ENCODE results near the gene ATP11A. TPM values are rescaled to one million over a fixed set of nuclear protein-coding genes. Genes with fewer than 3 reads are reported as not detected.

ATP11A gene
- total RNA-seq, 1 donor from 2014 or later = 11.5 TPM

DNA sequence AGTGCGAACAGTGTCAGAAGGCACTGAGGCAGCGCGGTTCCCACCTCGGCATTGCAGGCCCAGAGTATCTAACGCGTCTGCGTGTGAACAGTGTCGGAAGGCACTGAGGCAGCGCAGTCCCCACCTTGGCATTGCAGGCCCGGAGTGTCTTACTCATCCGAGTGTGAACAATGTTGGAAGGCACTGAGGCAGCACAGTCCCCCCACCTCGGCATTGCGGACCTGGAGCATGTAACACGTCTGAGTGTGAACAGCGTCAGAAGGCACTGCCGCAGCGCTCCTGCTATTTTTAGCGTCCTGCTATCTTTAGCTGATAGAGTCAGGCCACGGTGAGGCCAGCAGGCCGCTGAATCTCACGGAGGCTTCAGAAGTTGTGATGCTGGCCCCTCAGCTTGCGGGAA lies 39.6 kb downstream of the ATP11A start:
- Histone ChIP-seq H3K4me3 (ENCODE audit: low read length in 3 of 3) (peak overlapping the region in 2 of 3 donors; percentile 22 to 52), H3K27ac (ENCODE audit: low read depth, low read length) (peak overlapping the region; percentile 81), H3K4me1 (ENCODE audit: control insufficient read depth in 3 of 3, insufficient read depth in 3 of 3, low read length in 3 of 3) (peaks cover 43 to 68% (median 59%) of the 10 kb centered on the region in 3 donors), H3K9me3 (ENCODE audit: control insufficient read depth in 3 of 3, low read length in 3 of 3) (no peaks in the 10 kb centered on the region), H3K36me3 (ENCODE audit: control insufficient read depth in 3 of 3, insufficient read depth in 3 of 3, low read length in 3 of 3) (no peaks in the 10 kb centered on the region), H3K27me3 (ENCODE audit: control insufficient read depth in 3 of 3, insufficient read depth in 3 of 3, low read length in 3 of 3) (no peaks in the 10 kb centered on the region), H3K9ac (ENCODE audit: low read depth in 1 of 3, low read length in 3 of 3) (peak overlapping the region; percentile 54 to 72 (median 59))

DNA sequence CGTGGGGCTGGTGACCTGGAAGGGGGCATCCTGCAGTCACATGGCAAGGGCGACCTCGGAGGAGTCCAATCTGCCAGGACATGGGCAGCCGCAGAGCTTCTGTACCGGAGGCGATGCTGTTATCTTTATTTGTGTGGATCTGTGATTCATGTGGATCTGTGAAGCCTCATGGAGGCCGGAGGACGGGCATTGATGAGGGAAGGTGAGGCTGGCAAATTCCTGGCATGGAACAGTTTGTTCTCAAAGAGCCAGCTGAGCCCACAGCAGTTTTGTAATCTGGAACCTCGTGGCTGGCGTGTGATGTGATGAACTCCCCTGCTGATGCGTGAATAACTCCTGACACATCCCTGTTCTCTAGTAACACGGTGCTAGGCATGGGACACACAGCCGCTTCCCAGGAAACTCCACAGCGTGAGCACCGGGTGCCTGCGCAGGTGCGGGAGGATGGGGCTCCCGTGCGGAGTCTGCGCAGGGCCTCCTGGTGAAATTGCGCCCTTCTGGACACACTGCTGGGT lies 40.4 kb downstream of the ATP11A start:
- H3K4me3 ChIP-seq (ENCODE audit: low read length in 3 of 3) = no peak overlapping the region
- no peaks in the 10 kb centered on the region for H3K27me3 ChIP-seq (ENCODE audit: control insufficient read depth in 3 of 3, insufficient read depth in 3 of 3, low read length in 3 of 3)
- no peaks in the 10 kb centered on the region for H3K9me3 ChIP-seq (ENCODE audit: control insufficient read depth in 3 of 3, low read length in 3 of 3)
- H3K27ac ChIP-seq (ENCODE audit: low read depth, low read length) = peak overlapping the region; percentile 81
- peaks cover 39 to 61% (median 53%) of the 10 kb centered on the region in 3 donors for H3K4me1 ChIP-seq (ENCODE audit: control insufficient read depth in 3 of 3, insufficient read depth in 3 of 3, low read length in 3 of 3)
- no peaks in the 10 kb centered on the region for H3K36me3 ChIP-seq (ENCODE audit: control insufficient read depth in 3 of 3, insufficient read depth in 3 of 3, low read length in 3 of 3)
- peak overlapping the region in 1 of 3 donors; percentile 45 for H3K9ac ChIP-seq (ENCODE audit: low read depth in 1 of 3, low read length in 3 of 3)

DNA sequence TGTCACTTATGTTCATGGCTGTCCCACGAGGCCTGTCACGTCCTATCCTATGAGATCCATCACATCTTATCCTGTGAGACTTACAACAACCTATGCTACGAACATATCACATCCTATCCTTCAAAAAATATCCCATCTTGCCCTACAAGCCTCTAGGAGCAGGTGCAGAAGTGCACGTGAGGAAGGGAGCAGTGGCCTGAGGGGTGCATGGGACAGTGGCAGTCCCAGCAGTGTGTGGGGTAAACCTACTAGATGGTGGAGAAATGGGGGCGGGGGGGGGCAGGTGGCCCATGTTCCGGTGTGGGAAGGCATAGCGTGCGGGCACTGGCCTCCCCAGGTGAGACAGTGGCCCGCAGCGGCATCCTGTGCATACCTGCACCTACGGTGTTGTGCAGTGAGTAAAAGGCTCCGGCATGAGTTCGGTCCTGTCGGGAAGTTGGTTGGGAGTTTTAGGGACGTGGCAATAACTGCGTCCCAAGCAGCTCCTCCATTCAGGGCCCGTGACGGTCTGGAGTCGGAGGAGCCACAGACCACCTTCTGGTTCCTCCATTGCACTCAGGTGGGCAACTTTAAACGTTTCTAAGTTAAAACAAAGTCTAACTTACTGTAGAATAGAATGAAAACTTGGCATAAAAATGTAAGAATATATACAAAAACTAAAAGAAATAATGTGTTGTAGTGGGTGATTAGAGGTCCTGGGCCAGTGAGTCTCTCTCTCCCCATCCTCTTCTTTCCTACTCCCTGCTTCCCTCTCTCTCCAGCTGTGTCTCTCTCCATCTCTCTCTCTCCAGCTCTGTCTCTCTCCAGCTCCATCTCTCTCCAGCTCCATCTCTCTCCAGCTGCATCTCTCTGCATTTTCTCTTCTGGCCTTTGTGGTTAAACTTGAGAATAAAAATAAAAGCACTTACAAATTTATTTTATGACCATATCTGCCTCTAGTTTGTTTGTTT lies 42.1 kb downstream of the ATP11A start:
- no peak overlapping the region for H3K27ac ChIP-seq (ENCODE audit: low read depth, low read length)
- no peaks in the 10 kb centered on the region for H3K27me3 ChIP-seq (ENCODE audit: control insufficient read depth in 3 of 3, insufficient read depth in 3 of 3, low read length in 3 of 3)
- H3K9me3 ChIP-seq (ENCODE audit: control insufficient read depth in 3 of 3, low read length in 3 of 3) = no peaks in the 10 kb centered on the region
- no peak overlapping the region for H3K4me3 ChIP-seq (ENCODE audit: low read length in 3 of 3)
- no peaks in the 10 kb centered on the region for H3K36me3 ChIP-seq (ENCODE audit: control insufficient read depth in 3 of 3, insufficient read depth in 3 of 3, low read length in 3 of 3)
- peaks cover 23 to 44% (median 36%) of the 10 kb centered on the region in 3 donors for H3K4me1 ChIP-seq (ENCODE audit: control insufficient read depth in 3 of 3, insufficient read depth in 3 of 3, low read length in 3 of 3)
- H3K9ac ChIP-seq (ENCODE audit: low read depth in 1 of 3, low read length in 3 of 3) = no peak overlapping the region

DNA sequence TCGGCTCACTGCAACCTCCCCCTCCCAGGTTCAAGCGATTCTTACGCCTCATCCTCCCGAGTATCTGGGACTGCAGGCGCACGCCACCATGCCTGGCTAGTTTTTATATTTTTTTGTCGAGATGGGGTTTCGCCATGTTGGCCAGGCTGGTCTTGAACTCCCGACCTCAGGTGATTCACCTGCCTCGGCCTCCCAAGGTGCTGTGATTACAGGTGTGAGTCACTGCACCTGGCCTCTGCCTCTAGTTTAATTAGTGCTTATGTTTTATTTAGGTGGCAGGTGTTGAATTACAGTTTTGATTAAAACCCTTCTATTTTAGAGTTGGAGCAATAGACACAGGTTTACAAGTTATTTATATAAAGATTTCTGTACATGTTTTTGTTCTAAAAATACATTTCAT lies 42.8 kb downstream of the ATP11A start:
- H3K9me3 ChIP-seq (ENCODE audit: control insufficient read depth in 3 of 3, low read length in 3 of 3) = no peaks in the 10 kb centered on the region
- H3K4me3 ChIP-seq (ENCODE audit: low read length in 3 of 3) = no peak overlapping the region
- peaks cover 16 to 36% (median 29%) of the 10 kb centered on the region in 3 donors for H3K4me1 ChIP-seq (ENCODE audit: control insufficient read depth in 3 of 3, insufficient read depth in 3 of 3, low read length in 3 of 3)
- H3K27ac ChIP-seq (ENCODE audit: low read depth, low read length) = no peak overlapping the region
- no peaks in the 10 kb centered on the region for H3K27me3 ChIP-seq (ENCODE audit: control insufficient read depth in 3 of 3, insufficient read depth in 3 of 3, low read length in 3 of 3)
- H3K36me3 ChIP-seq (ENCODE audit: control insufficient read depth in 3 of 3, insufficient read depth in 3 of 3, low read length in 3 of 3) = no peaks in the 10 kb centered on the region
- no peak overlapping the region for H3K9ac ChIP-seq (ENCODE audit: low read depth in 1 of 3, low read length in 3 of 3)

DNA sequence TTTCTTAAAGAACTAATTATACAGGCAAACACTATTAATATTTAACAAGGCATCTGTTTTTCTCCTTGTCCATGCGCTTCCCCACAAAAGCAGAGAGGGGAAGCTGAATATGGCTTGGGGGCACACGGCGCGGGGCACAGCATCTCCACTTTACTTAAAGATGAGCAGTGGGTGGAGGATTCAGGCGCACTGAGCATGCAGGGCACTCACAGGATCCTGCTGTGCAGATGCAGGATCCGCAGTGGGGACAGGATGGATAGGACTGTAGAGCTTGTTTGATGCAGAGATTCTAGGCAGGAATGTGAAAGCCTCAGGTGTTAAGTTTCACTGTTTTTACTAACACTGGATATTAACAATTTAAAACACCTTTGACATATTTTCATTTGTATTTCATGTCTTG lies 43.3 kb downstream of the ATP11A start:
- no peak overlapping the region for H3K9ac ChIP-seq (ENCODE audit: low read depth in 1 of 3, low read length in 3 of 3)
- no peaks in the 10 kb centered on the region for H3K36me3 ChIP-seq (ENCODE audit: control insufficient read depth in 3 of 3, insufficient read depth in 3 of 3, low read length in 3 of 3)
- no peaks in the 10 kb centered on the region for H3K27me3 ChIP-seq (ENCODE audit: control insufficient read depth in 3 of 3, insufficient read depth in 3 of 3, low read length in 3 of 3)
- H3K27ac ChIP-seq (ENCODE audit: low read depth, low read length) = no peak overlapping the region
- H3K9me3 ChIP-seq (ENCODE audit: control insufficient read depth in 3 of 3, low read length in 3 of 3) = no peaks in the 10 kb centered on the region
- peaks cover 12 to 32% (median 25%) of the 10 kb centered on the region in 3 donors for H3K4me1 ChIP-seq (ENCODE audit: control insufficient read depth in 3 of 3, insufficient read depth in 3 of 3, low read length in 3 of 3)
- H3K4me3 ChIP-seq (ENCODE audit: low read length in 3 of 3) = no peak overlapping the region

DNA sequence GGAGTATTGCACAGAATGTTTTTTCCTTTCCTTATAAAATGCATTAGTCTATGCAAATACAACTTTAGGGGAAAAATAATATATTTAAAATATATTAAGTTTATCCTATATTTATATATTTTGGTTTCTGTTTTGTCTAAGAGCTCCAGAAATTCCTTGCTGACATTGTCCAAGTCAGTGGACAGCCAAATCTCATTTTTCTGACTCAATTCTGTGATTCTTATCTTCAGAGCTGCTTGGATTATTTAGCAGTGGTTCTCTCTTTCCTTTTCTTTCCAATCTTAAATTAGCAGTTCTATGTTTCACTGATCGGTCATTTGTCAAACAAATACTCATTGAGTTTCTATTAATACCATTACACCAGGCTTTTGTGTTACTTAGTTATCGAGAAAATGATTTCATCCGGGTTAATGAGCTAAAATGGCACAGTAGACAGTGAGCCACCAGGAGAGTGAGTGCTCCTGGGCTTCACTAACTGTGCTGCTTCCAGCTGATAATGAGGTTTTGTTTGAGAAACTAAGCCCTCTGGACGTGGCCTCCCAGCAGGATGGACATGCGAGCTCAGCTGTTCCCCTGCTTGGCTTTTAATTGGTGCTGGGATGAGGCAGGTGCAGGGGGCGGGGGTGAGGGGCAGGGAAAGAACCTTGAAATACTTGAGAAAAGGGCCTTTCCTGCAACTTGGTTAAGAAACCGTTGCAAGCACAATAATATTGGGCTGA lies 44.0 kb downstream of the ATP11A start:
- no peak overlapping the region for H3K27ac ChIP-seq (ENCODE audit: low read depth, low read length)
- H3K9me3 ChIP-seq (ENCODE audit: control insufficient read depth in 3 of 3, low read length in 3 of 3) = no peaks in the 10 kb centered on the region
- peaks cover 11 to 29% (median 21%) of the 10 kb centered on the region in 3 donors for H3K4me1 ChIP-seq (ENCODE audit: control insufficient read depth in 3 of 3, insufficient read depth in 3 of 3, low read length in 3 of 3)
- H3K9ac ChIP-seq (ENCODE audit: low read depth in 1 of 3, low read length in 3 of 3) = no peak overlapping the region
- H3K4me3 ChIP-seq (ENCODE audit: low read length in 3 of 3) = no peak overlapping the region
- H3K27me3 ChIP-seq (ENCODE audit: control insufficient read depth in 3 of 3, insufficient read depth in 3 of 3, low read length in 3 of 3) = no peaks in the 10 kb centered on the region
- H3K36me3 ChIP-seq (ENCODE audit: control insufficient read depth in 3 of 3, insufficient read depth in 3 of 3, low read length in 3 of 3) = no peaks in the 10 kb centered on the region

DNA sequence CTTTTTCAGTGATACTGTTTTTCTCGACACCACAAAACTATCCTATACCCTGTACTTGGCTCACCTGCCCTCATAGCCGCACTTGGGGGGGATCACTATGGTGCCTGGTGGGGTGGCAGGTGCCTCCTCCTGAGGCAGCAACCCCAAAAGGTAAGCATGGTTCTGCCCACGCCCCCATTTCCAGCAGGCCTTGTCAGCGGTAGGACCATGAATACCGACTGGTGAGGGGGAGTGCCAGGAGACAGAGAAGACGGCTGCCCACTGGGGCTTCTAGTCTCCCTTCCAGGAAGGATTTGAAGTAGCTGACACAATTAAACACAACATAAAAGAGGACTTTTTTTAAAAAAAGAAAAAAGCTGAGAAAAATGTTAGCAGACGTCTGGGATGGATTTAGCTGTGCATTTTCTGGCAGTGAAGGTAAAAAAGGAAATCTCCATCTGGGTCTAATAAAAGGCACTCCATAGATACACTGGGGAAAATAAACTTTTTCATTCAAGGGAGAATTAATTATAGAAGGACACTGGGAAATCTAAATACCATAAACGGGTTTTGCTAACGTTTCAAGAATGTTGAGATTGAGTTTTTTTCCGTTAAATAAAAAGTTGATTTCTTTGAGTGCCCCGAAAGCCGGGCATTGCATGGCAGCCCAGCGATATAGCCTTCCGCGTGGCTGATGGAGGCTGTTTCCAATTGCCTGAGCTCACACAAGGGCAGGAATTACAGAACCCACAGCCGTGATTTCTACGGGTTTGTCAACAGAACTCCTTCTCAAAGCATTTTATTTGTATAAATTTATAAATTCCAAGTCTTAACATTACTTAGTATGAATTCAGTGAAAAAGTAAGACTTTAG lies 45.1 kb downstream of the ATP11A start:
- H3K4me3 ChIP-seq (ENCODE audit: low read length in 3 of 3) = no peak overlapping the region
- no peak overlapping the region for H3K9ac ChIP-seq (ENCODE audit: low read depth in 1 of 3, low read length in 3 of 3)
- H3K27ac ChIP-seq (ENCODE audit: low read depth, low read length) = no peak overlapping the region
- H3K27me3 ChIP-seq (ENCODE audit: control insufficient read depth in 3 of 3, insufficient read depth in 3 of 3, low read length in 3 of 3) = no peaks in the 10 kb centered on the region
- H3K36me3 ChIP-seq (ENCODE audit: control insufficient read depth in 3 of 3, insufficient read depth in 3 of 3, low read length in 3 of 3) = no peaks in the 10 kb centered on the region
- no peaks in the 10 kb centered on the region for H3K9me3 ChIP-seq (ENCODE audit: control insufficient read depth in 3 of 3, low read length in 3 of 3)
- peaks cover 6 to 20% (median 12%) of the 10 kb centered on the region in 3 donors for H3K4me1 ChIP-seq (ENCODE audit: control insufficient read depth in 3 of 3, insufficient read depth in 3 of 3, low read length in 3 of 3)

DNA sequence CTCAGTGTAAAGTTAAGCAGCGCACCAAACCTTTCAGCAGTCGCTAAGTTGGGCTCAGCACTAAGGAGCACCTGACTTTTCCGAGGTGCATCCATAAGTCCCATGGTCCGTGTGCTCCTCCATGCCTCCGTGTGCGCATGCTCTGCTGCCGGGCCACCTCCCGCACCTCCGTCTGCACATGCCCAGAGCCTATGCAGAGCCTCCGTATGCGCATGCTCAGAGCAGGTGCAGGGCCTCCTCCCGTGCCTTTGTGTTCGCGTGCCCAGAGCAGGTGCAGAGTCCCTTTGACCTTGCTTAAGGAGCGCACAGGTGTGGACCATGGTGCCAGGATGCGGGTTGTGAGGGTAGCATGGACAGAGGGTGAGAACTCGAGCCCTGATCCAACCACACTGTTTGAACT lies 46.0 kb downstream of the ATP11A start:
- Histone ChIP-seq H3K36me3 (ENCODE audit: control insufficient read depth in 3 of 3, insufficient read depth in 3 of 3, low read length in 3 of 3) (no peaks in the 10 kb centered on the region), H3K4me1 (ENCODE audit: control insufficient read depth in 3 of 3, insufficient read depth in 3 of 3, low read length in 3 of 3) (peaks cover 7 to 17% (median 11%) of the 10 kb centered on the region in 3 donors), H3K4me3 (ENCODE audit: low read length in 3 of 3) (no peak overlapping the region), H3K9ac (ENCODE audit: low read depth in 1 of 3, low read length in 3 of 3) (no peak overlapping the region), H3K9me3 (ENCODE audit: control insufficient read depth in 3 of 3, low read length in 3 of 3) (no peaks in the 10 kb centered on the region), H3K27ac (ENCODE audit: low read depth, low read length) (no peak overlapping the region), H3K27me3 (ENCODE audit: control insufficient read depth in 3 of 3, insufficient read depth in 3 of 3, low read length in 3 of 3) (no peaks in the 10 kb centered on the region)

DNA sequence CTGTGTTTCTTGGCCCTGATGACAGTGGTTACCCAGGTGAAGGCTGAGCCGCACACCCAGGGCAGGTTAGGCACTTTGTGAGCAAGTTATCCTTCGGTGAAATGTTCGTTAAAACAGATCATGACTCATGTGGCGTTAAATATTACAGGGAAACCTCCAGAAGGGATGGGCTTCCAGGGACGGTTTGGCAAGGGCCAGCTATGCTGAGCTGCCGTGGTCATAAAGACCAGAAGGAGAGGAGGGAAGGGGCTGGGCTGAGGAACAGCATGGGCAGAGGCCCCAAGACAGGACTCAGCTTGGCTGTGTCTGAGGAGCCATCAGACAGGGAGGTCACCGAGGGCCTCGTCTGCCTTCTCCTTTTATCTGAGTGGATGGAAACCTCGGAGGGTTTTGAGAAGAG lies 47.5 kb downstream of the ATP11A start:
- H3K9me3 ChIP-seq (ENCODE audit: control insufficient read depth in 3 of 3, low read length in 3 of 3) = no peaks in the 10 kb centered on the region
- H3K4me1 ChIP-seq (ENCODE audit: control insufficient read depth in 3 of 3, insufficient read depth in 3 of 3, low read length in 3 of 3) = peaks cover 14 to 18% (median 16%) of the 10 kb centered on the region in 3 donors
- no peaks in the 10 kb centered on the region for H3K36me3 ChIP-seq (ENCODE audit: control insufficient read depth in 3 of 3, insufficient read depth in 3 of 3, low read length in 3 of 3)
- no peak overlapping the region for H3K27ac ChIP-seq (ENCODE audit: low read depth, low read length)
- H3K9ac ChIP-seq (ENCODE audit: low read depth in 1 of 3, low read length in 3 of 3) = no peak overlapping the region
- no peaks in the 10 kb centered on the region for H3K27me3 ChIP-seq (ENCODE audit: control insufficient read depth in 3 of 3, insufficient read depth in 3 of 3, low read length in 3 of 3)
- no peak overlapping the region for H3K4me3 ChIP-seq (ENCODE audit: low read length in 3 of 3)

Measured in skeletal muscle tissue (tissue), 4 donors.